Endothelial cell of umbilical vein (primary cell): ENCODE measurements around the gene TPCN1.

Source experiments
- EZH2 ChIP-seq: IDR thresholded peaks from 2 replicates; pipeline ENCODE4 v1.6.1; 2012; ENCODE audit warnings: borderline replicate concordance, low read depth, mild to moderate bottlenecking, moderate library complexity, low read length, inconsistent platforms; ENCODE audit not compliant: severe bottlenecking
- FOS ChIP-seq: IDR thresholded peaks from 2 replicates; pipeline ENCODE4 v1.6.1; 2011; ENCODE audit warnings: mild to moderate bottlenecking, low read length, moderate library complexity, borderline replicate concordance; ENCODE audit not compliant: insufficient read depth
- GATA2 ChIP-seq: IDR thresholded peaks from 2 replicates; pipeline ENCODE4 v1.7.0; 2011; ENCODE audit warnings: low read depth, mild to moderate bottlenecking, moderate library complexity, mixed read lengths, low read length; ENCODE audit not compliant: insufficient read length, insufficient read depth
- MYC ChIP-seq: IDR thresholded peaks from one replicate; pipeline ENCODE4 v1.6.1; 2011; ENCODE audit warnings: mild to moderate bottlenecking, low read depth, low read length
- POLR2A ChIP-seq: IDR thresholded peaks from 2 replicates; pipeline ENCODE4 v1.6.1; 2012; ENCODE audit warnings: low read depth, mild to moderate bottlenecking, control low read depth, low read length
- POLR2AphosphoS5 ChIP-seq: IDR thresholded peaks from 2 replicates; pipeline ENCODE4 v1.6.1; 2012; ENCODE audit warnings: low read depth, mild to moderate bottlenecking, control low read depth, low read length, moderate library complexity; ENCODE audit not compliant: insufficient read depth
- TF ChIP-seq, protein P1 (sequence below), 2 donors: IDR thresholded peaks; 1 replicate in 1 of 2; 2 replicates in 1 of 2; pipeline ENCODE4 v1.5.1; 2011; ENCODE audit warnings: low read length in 2 of 2, mild to moderate bottlenecking in 2 of 2, moderate library complexity in 2 of 2, control low read depth in 1 of 2, inconsistent platforms in 1 of 2, low read depth in 1 of 2; ENCODE audit not compliant: insufficient read depth in 1 of 2; ENCODE audit errors: extremely low read depth in 1 of 2
- TF ChIP-seq, protein P2 (sequence below): IDR thresholded peaks from 2 replicates; pipeline ENCODE4 v1.6.1; 2011; ENCODE audit not compliant: insufficient read depth, insufficient read length

DNA sequence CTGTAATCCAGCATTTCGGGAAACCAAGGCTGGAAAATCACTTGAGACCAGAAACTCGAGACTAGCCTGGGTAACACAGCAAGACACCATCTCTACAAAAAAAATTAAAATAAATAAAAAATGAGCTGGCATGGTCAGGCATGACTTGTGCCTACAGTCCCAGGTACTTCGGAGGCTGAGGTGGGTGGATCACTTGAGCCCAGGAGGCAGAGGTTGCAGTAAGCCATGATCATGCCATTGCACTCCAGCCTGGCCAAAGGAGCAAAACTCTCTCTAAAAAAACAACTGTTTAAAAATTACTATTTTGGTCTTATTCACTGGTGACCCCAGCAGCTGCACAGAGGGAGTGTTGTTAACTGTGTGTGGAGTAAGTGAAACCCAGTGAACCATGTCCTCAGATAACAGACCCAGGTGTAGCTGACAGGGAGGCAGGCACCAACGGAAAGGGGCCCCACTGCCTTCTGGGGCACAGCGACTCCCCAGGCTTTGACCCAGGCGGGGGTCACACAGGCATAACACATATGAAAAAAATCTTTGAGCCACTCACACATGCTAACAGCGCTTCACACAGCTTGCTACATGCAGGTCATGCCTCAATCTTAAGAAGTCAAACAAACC is 48.1 kb upstream of the TPCN1 start:
- TF ChIP-seq POLR2A (no peak), FOS (no peak), POLR2AphosphoS5 (no peak), EZH2 (no peak), GATA2 (no peak), MYC (no peak)
- TF ChIP-seq, protein P1, sequence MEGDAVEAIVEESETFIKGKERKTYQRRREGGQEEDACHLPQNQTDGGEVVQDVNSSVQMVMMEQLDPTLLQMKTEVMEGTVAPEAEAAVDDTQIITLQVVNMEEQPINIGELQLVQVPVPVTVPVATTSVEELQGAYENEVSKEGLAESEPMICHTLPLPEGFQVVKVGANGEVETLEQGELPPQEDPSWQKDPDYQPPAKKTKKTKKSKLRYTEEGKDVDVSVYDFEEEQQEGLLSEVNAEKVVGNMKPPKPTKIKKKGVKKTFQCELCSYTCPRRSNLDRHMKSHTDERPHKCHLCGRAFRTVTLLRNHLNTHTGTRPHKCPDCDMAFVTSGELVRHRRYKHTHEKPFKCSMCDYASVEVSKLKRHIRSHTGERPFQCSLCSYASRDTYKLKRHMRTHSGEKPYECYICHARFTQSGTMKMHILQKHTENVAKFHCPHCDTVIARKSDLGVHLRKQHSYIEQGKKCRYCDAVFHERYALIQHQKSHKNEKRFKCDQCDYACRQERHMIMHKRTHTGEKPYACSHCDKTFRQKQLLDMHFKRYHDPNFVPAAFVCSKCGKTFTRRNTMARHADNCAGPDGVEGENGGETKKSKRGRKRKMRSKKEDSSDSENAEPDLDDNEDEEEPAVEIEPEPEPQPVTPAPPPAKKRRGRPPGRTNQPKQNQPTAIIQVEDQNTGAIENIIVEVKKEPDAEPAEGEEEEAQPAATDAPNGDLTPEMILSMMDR (IDR thresholded peaks at IDR 0.05; ENCODE audit: extremely low read depth in 1 of 2, insufficient read depth in 1 of 2, low read depth in 1 of 2, low read length in 2 of 2): no peak
- TF ChIP-seq, protein P2, sequence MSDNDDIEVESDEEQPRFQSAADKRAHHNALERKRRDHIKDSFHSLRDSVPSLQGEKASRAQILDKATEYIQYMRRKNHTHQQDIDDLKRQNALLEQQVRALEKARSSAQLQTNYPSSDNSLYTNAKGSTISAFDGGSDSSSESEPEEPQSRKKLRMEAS: no peak
